ENCODE data around the gene ATP1B1. TPM values are rescaled to one million over a fixed set of nuclear protein-coding genes. Genes with fewer than 3 reads are reported as not detected.

ATP1B1 gene
- 30.7 and 32.6 TPM in 2 replicates for total RNA-seq (ENCODE audit: low replicate concordance)

DNA sequence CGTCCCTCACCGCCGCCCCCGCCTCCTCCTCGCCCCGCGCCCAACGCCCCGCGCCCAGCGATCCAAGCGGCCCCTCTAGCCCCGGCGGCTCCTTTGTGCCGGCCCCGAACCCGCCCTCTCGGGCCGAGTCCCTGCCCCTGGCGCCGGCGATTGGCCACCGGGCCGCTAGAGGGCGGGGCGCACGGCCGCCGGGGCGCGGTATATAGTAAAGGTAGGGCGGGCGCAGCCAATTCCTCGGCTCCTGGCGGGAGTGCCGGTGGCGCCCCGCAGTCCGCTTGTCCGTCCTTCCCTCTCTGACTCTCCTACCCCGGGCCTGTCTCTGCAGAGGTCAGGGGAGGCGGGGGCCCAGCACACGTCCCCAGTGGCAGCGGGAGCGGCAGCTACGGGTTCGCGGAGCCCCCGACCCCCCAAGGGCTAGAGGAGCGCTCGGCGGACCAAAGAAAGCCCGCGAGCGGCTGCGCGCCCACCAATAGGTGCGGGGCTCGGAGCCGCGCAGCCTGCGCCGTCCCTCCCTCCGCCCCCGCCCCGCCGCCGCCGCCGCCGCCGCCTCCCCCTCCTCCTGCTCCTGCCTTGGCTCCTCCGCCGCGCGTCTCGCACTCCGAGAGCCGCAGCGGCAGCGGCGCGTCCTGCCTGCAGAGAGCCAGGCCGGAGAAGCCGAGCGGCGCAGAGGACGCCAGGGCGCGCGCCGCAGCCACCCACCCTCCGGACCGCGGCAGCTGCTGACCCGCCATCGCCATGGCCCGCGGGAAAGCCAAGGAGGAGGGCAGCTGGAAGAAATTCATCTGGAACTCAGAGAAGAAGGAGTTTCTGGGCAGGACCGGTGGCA lies at the start of gene ATP1B1:
Gene ATP1B1, plus strand, starts transcription at position 596 of the 826 bp plus-strand sequence. Its CDS starts 140 bp downstream, at position 736.
- Histone ChIP-seq H3K9me3 (ENCODE audit: low read depth) (no peaks in the 10 kb centered on the region), H4K20me1 (ENCODE audit: low read depth) (peaks cover 19% of the 10 kb centered on the region), H3K27ac (peak within 1 kb of the TSS; percentile 86), H3K9ac (peak within 1 kb of the TSS; percentile 82), H3K79me2 (ENCODE audit: low read depth) (peaks cover 46% of the 10 kb centered on the region), H3K4me2 (peak within 1 kb of the TSS; percentile 92), H3K4me1 (peaks cover 42% of the 10 kb centered on the region), H3F3A (ENCODE audit: low read depth) (peaks cover 25% of the 10 kb centered on the region), H2AFZ (replicated peaks) (peak within 1 kb of the TSS; percentile 81), H3K36me3 (no peaks in the 10 kb centered on the region), H3K27me3 (no peaks in the 10 kb centered on the region), H3K4me3 (peak within 1 kb of the TSS; percentile 94)
- Mint-ChIP-seq H3K27ac (peak within 1 kb of the TSS; percentile 82), H3K4me1 (peaks cover 39% of the 10 kb centered on the region), H3K27me3 (ENCODE audit: insufficient read depth, low read depth) (peaks cover 8% of the 10 kb centered on the region), H3K9me3 (no peaks in the 10 kb centered on the region), H3K36me3 (peaks cover 2% of the 10 kb centered on the region), H3K4me3 (peak within 1 kb of the TSS; percentile 93)
- TF ChIP-seq EZH2phosphoT487 (IDR thresholded peaks at IDR 0.05) = no peak
- TF ChIP-seq, protein P1, sequence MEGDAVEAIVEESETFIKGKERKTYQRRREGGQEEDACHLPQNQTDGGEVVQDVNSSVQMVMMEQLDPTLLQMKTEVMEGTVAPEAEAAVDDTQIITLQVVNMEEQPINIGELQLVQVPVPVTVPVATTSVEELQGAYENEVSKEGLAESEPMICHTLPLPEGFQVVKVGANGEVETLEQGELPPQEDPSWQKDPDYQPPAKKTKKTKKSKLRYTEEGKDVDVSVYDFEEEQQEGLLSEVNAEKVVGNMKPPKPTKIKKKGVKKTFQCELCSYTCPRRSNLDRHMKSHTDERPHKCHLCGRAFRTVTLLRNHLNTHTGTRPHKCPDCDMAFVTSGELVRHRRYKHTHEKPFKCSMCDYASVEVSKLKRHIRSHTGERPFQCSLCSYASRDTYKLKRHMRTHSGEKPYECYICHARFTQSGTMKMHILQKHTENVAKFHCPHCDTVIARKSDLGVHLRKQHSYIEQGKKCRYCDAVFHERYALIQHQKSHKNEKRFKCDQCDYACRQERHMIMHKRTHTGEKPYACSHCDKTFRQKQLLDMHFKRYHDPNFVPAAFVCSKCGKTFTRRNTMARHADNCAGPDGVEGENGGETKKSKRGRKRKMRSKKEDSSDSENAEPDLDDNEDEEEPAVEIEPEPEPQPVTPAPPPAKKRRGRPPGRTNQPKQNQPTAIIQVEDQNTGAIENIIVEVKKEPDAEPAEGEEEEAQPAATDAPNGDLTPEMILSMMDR (IDR thresholded peaks at IDR 0.05) = peak; percentile 29
- no peak for TF ChIP-seq EZH2 (IDR thresholded peaks at IDR 0.05)
- peak; percentile 98 for DNase-seq (ENCODE audit: low spot score)

DNA sequence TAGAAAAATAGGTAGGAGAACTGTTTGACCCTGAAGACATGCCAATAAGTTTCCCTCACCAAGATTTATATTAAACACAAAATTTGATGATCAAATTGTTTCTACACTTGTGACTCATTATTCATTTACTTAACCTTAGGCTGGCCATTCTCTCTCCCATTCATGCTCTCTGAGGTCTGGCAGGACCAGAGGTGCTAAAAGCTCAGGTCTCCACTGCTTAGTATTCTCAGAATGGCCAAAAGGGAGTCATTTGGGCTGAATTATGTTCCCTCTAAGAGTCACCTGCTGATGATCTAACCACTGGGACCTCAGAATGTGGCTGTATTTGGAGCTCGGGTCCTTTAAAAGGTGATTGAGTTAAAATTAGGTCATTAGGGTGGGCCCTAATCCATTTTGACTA lies 47.1 kb upstream of the ATP1B1 start:
- Histone ChIP-seq H3K9ac (no peak overlapping the region), H3K27me3 (no peaks in the 10 kb centered on the region), H3K4me2 (no peak overlapping the region), H3K36me3 (no peaks in the 10 kb centered on the region), H3K79me2 (ENCODE audit: low read depth) (no peaks in the 10 kb centered on the region), H3F3A (ENCODE audit: low read depth) (no peaks in the 10 kb centered on the region), H3K9me3 (ENCODE audit: low read depth) (no peaks in the 10 kb centered on the region), H3K27ac (no peak overlapping the region), H4K20me1 (ENCODE audit: low read depth) (no peaks in the 10 kb centered on the region), H2AFZ (replicated peaks) (no peak overlapping the region), H3K4me3 (no peak overlapping the region), H3K4me1 (no peaks in the 10 kb centered on the region)
- H3K4me1 Mint-ChIP-seq = peaks cover 4% of the 10 kb centered on the region
- DNase-seq (ENCODE audit: low spot score) = no peak
- no peak overlapping the region for H3K27ac Mint-ChIP-seq
- H3K27me3 Mint-ChIP-seq (ENCODE audit: insufficient read depth, low read depth) = peaks cover 2% of the 10 kb centered on the region
- no peak overlapping the region for H3K4me3 Mint-ChIP-seq
- no peaks in the 10 kb centered on the region for H3K36me3 Mint-ChIP-seq
- no peaks in the 10 kb centered on the region for H3K9me3 Mint-ChIP-seq
- TF ChIP-seq, protein P1 (IDR thresholded peaks at IDR 0.05) = no peak
- TF ChIP-seq EZH2phosphoT487 (IDR thresholded peaks at IDR 0.05) (no peak), EZH2 (IDR thresholded peaks at IDR 0.05) (no peak)

DNA sequence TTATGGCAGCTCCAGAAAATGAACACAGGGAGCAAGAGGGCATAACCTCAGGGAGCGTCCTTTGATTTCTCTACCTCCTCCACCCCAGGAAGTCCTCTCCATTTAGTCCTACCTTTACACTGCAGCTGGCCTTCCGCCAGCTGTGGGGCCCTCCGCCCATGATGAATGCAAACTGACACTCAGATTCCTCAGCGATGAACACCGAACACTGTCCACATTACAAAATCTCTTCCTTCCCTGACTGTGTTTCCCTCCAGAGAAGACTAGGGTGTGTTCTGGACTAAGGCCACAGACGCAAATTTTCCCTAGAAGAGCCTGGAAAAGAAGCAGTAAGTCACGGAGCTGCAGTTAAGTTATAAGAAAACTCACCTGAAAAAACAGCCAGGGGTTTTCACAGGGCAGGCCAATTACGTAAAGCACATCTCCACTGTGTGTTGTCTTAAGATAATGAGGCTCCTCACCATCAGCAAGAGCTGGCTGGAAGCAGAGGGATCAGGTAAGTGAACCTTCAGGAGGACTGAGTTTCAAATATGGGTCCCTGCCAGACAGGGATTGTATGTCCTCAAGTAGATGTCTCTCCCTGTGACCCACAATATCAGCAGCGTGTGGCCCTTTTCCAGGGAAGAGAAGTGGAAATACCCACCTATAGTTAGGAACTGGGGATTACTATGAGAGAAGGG lies 46.3 kb upstream of the ATP1B1 start:
- Histone ChIP-seq H3K79me2 (ENCODE audit: low read depth) (no peaks in the 10 kb centered on the region), H3K9me3 (ENCODE audit: low read depth) (no peaks in the 10 kb centered on the region), H3F3A (ENCODE audit: low read depth) (no peaks in the 10 kb centered on the region), H3K9ac (no peak overlapping the region), H2AFZ (replicated peaks) (no peak overlapping the region), H3K36me3 (no peaks in the 10 kb centered on the region), H3K4me2 (no peak overlapping the region), H3K27ac (no peak overlapping the region), H4K20me1 (ENCODE audit: low read depth) (no peaks in the 10 kb centered on the region), H3K4me3 (no peak overlapping the region), H3K4me1 (no peaks in the 10 kb centered on the region), H3K27me3 (no peaks in the 10 kb centered on the region)
- Mint-ChIP-seq H3K9me3 (no peaks in the 10 kb centered on the region), H3K4me1 (peaks cover 4% of the 10 kb centered on the region), H3K4me3 (no peak overlapping the region), H3K27ac (no peak overlapping the region), H3K27me3 (ENCODE audit: insufficient read depth, low read depth) (peaks cover 2% of the 10 kb centered on the region), H3K36me3 (no peaks in the 10 kb centered on the region)
- TF ChIP-seq EZH2 (IDR thresholded peaks at IDR 0.05) = no peak
- TF ChIP-seq, protein P1 (IDR thresholded peaks at IDR 0.05) = no peak
- TF ChIP-seq EZH2phosphoT487 (IDR thresholded peaks at IDR 0.05) = no peak
- no peak for DNase-seq (ENCODE audit: low spot score)
